GM12891 (cell line): ENCODE results near the gene HRC.
"Not testable (repeated sequence)": the region's sequence is repeated elsewhere in the genome, so short reads cannot be mapped to it uniquely, and the experiment has no call there.

ENCODE experiments used
- DNase-seq: peaks from one replicate; pipeline ENCODE4 v3.0.0; 2011; ENCODE audit warnings: low spot score; ENCODE audit not compliant: insufficient read length
- FAIRE-seq: peaks from 2 replicates; lab custom pipeline; 2011; peaks lifted over from hg19 to GRCh38; lab: Jason Lieb, UNC
- PAX5 ChIP-seq: IDR thresholded peaks from 2 replicates; pipeline ENCODE4 v1.6.1; 2011; ENCODE audit warnings: low read length, moderate library complexity, mild to moderate bottlenecking; ENCODE audit not compliant: insufficient read depth, severe bottlenecking
- POLR2A ChIP-seq: IDR thresholded peaks from 2 replicates; pipeline ENCODE4 v1.6.1; 2011; ENCODE audit warnings: low read depth, low read length, control low read depth
- POLR2AphosphoS5 ChIP-seq: IDR thresholded peaks from 2 replicates; pipeline ENCODE4 v1.6.1; 2011; ENCODE audit warnings: low read depth, low read length, control low read depth
- POU2F2 ChIP-seq: IDR thresholded peaks from 2 replicates; pipeline ENCODE4 v1.6.1; 2011; ENCODE audit warnings: low read depth, mild to moderate bottlenecking, control low read depth, low read length, moderate library complexity
- SPI1 ChIP-seq: IDR thresholded peaks from 2 replicates; pipeline ENCODE4 v1.6.1; 2011; ENCODE audit warnings: low read depth, low read length, control low read depth
- TAF1 ChIP-seq: IDR thresholded peaks from 2 replicates; pipeline ENCODE4 v1.6.1; 2011; ENCODE audit warnings: low read depth, low read length, control low read depth

HRC gene

DNA sequence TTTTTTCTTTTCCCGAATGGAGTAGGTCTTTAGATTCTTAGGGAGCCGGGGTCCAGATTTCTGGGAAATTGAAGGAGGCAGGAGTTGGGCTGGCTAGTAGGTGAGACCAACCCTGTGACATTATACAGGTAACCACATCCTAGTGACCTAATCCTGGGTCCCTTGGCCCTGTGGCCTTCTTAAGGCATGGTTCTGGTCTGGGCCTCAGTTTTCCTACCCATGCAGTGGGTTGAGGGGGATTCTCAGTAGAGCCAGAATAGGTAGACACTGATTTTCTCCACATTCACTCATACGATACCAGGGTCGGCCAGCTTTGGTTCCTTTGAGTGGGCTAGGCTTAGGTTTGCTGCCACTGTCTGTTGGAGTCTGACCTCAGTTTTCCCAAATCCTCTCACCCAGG, 28.6 kb downstream of the HRC start:
- FAIRE-seq (no peak), DNase-seq (no peak)
- TF ChIP-seq POLR2A (no peak), SPI1 (no peak), TAF1 (no peak), PAX5 (no peak), POLR2AphosphoS5 (no peak), POU2F2 (no peak)

DNA sequence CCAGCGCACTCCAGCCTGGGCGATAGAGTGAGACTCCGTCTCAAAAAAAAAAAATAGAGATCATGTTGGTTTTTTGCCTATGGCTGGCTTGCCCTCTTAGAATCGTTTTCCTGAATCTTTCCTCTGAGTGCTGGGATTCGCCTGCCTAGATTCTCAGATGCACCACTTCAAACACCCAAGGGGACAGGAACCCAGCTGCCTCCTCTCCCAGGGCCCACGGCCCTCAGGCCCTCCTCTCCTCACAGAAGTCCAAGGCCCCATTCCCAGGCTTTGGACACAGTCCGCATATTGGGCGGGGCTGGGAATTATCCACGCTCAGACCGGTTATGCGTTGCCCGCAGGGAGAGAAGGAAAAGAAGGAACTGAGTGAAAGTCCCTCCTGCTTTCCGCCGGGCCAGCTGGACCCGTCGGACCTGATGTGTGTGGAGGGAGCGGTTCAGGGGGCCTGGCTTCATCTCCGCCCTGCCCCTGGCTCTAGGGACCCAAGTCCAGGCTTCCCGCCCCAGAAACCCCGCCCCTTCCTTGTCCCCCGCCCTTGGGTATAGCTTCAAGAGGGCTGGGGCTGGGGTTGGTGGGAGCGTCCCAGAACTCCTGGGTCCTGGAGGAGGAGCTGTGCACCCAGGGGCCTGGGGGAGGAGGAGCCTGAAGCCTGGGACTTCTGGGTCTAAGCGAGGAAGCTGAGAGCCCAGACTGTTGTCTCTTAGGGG, 30.0 kb downstream of the HRC start:
- FAIRE-seq: no peak
- no peak for TF ChIP-seq PAX5
- no peak for TF ChIP-seq TAF1
- TF ChIP-seq POLR2AphosphoS5: no peak
- TF ChIP-seq SPI1: no peak
- no peak for TF ChIP-seq POU2F2
- TF ChIP-seq POLR2A: no peak
- no peak for DNase-seq

DNA sequence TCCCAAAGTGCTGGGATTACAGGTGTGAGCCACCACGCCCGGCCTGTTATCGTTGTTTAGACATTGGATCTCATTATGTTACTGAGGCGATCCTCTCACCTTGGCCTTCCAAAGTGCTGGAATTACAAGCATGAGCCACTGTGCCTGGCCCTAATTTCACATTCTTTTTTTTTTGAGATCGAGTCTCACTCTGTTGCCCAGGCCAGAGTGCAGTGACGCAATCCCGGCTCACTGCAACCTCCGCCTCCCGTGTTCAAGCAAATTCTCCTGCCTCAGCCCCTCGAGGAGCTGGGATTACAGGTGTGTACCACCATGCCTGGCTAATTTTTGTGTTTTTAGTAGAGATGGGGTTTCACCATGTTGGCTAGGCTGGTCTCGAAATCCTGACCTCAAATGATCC, 31.9 kb downstream of the HRC start:
- not testable (repeated sequence) for DNase-seq, FAIRE-seq

DNA sequence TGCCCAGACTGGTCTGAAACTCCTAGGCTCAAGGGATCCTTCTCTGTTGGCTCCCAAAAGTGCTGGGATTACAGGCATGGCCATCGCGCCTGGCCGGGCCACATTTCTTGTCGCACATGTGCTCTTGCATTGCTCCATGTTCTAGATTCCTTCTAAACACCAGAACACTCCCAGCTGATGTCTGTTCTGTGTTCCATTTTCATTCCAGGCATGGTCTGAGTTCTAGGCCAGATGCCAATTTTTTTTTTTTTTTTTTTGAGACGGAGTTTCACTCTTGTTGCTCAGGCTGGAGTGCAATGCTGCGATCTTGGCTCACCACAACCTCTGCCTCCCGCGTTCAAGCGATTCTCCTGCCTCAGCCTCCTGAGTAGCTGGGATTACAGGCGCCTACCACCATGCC, 33.4 kb downstream of the HRC start:
- DNase-seq, FAIRE-seq: not testable (repeated sequence)

DNA sequence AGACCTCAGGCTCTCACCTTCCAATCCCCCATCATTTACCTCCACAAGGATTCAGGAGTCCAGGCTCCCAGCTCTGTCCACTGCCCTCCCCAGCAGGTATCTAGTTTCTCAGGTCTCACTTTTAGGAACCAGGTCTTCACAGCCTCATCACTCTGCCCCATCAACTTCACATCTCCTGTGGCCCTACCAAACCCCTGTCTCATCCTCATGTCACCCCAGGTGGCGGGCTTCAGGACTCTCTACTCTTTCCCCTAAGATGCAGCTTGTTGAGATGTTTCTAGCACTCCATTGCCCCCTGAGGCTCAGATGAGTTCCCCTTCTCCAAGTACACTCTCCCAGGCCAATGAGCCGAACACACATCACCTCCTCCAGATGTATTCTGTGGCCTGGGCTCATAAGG, 34.3 kb downstream of the HRC start:
- TF ChIP-seq POLR2A (no peak), POLR2AphosphoS5 (no peak), POU2F2 (no peak), TAF1 (no peak), PAX5 (no peak), SPI1 (no peak)
- FAIRE-seq (no peak), DNase-seq (no peak)

DNA sequence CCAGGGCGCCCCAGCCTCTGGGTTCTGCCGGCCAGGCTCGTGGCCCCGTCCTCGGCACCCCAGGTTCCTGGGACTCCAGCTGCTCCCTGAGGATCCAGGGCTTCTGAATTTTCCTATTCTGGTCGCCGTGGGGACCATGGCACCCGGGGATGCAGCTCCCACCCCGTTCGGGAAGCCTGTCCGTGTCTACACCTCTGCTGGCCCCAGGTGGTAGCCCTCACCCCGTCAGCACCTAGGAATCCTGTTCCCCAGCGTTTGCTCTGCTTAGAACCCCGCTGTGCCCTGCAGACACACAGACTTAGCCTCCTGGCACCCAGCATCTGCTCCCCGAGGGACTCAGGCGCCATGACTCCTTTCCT, 34.9 kb downstream of the HRC start:
- FAIRE-seq: no peak
- TF ChIP-seq POU2F2 (no peak), SPI1 (no peak), TAF1 (no peak), POLR2AphosphoS5 (no peak), POLR2A (no peak), PAX5 (no peak)
- DNase-seq: no peak

DNA sequence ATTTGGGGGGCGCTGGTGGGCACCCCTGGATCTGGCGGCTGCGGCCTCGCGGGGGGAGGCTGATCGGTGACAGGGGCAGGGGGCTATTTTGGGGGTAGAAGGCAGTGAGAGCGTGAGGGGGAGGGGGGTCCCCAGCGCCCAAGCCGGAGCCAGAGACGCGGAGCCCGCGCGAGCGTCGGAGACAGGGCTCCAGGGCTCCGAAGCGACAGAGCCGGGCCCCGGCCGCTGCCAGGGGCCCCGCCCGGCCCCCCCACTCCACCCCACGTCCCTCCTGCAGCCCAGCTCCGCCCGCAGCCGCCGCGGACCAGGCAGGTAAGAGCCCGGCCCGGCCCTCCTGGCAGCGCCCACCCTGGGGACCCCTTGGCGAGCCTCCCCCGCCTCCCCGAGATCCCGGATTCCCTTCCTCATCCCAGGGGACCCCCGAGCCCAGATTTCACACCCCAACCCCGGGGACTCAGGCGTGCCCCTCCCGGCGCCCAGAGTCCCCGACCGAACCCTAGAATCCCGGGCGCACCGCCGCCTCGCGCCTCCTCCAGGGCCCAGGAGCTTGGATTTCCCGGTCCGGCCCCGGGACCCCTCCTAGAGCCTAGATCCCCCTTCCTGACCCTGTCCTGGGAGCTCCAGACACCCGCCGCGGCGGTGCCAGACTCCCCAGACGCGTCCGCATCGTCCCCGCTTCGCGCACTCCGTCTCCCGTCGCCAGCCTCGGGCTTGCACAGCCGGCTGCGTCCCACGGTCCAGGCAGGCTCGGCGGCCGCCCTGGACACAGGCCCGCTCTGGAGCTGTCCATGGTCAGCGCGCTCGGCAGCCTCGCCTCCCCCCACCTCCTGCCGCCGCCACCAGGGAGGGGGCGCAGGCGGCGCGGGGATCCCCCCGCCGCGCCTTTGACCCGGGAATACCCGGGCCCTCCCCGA, 35.5 kb downstream of the HRC start, which contains the start of gene PPFIA3:
TSS of gene PPFIA3 (plus strand) at position 134 of the 914 bp plus-strand sequence. CDS start 8,330 bp downstream, outside the sequence.
- no peak for TF ChIP-seq TAF1
- no peak for TF ChIP-seq SPI1
- no peak for TF ChIP-seq PAX5
- TF ChIP-seq POU2F2: no peak
- TF ChIP-seq POLR2AphosphoS5: no peak
- TF ChIP-seq POLR2A: no peak
- DNase-seq (no peak), FAIRE-seq (no peak)

DNA sequence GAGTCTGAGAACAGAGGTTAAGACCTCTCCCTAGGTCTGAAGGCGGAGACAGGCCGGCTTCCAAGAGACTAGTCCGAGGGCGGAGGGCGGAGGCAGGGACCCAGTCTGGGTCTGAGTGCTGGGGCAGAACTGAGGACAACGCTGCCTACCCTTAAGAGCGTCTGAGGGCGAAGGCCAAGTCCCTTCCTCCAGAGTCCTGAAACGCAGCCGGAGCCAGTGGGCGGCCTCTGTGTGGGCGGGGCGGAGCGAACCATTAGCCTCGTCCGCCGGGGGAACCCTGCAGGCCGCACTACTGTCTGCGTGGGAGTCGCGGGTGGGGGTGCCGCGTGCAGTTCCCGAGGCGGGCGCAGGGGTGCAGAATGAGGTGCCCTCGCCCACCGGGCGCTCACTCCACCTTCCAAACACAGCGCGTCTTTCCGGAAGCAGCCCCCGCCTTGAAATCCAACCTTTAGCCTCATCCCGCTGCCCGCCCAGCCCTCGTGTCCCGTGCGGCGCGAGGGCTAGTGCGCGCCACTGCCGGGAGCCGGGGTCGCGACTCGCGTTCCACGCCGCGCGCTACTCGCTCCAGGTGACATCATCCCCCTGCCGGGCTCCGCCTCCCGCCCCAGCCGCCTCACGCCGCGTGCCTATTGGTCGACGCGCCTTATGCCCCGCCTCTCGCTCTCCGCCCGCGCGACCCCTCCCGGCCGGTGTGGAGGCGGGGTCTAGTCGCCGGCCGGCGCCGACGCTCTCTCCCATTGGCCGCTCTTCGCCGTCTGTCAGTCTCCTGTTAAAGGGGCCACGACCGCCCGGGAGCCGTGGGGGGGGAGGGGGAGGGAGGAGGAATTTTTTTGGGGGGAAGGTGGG, 36.4 kb downstream of the HRC start, which contains the start of gene C19orf73:
TSS of gene C19orf73 (minus strand) at position 579 of the 846 bp plus-strand sequence. CDS start at position 458, 121 bp downstream.
- DNase-seq: peak; percentile 98
- no peak for TF ChIP-seq POLR2AphosphoS5
- no peak for TF ChIP-seq POU2F2
- peak; percentile 49; the same call in 1 of the 2 replicates for TF ChIP-seq POLR2A
- peak; percentile 36; the same call in 1 of the 2 replicates for TF ChIP-seq TAF1
- TF ChIP-seq PAX5: peak; percentile 5
- TF ChIP-seq SPI1: no peak
- peak; percentile 100 for FAIRE-seq

DNA sequence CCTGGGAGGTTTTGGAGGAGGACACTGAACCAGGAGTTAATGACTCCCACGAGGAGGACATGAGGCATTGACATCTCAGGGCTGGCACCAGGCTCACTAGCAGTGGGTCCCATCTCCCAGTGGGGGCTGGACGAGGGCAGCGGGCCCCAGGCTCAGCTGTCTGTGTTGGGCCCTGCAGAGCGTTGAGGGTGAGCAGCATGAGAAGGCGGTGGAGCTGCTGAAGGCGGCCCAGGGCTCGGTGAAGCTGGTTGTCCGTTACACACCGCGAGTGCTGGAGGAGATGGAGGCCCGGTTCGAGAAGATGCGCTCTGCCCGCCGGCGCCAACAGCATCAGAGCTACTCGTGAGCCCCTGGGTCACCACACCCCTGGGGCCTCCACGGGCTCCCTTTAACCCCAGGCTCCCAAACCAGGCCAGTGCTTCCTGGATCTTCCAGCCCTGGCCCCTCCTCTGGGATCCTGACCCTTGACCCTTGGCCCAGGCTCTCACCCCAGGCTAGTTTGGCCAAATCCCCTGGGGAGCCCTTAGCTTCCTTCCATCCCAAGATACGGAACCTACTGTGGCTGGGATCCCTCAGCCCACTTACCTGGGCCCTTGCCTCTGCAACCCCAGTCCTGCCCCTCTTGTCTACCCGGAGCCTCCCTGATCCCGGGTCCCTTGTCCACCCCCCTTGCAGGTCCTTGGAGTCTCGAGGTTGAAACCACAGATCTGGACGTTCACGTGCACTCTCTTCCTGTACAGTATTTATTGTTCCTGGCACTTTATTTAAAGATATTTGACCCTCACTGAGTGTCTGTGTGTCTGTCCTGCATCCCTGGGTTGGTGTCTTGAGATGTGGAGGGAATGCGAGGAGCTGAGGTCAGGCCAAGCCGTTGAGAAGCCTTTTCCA, 37.3 kb downstream of the HRC start:
- TF ChIP-seq SPI1 (no peak), POLR2AphosphoS5 (no peak), POU2F2 (no peak), POLR2A (no peak; the same call in 1 of the 2 replicates), PAX5 (no peak), TAF1 (no peak)
- DNase-seq: no peak
- no peak for FAIRE-seq
